ENCODE data around the gene PPM1H.

PPM1H gene

DNA sequence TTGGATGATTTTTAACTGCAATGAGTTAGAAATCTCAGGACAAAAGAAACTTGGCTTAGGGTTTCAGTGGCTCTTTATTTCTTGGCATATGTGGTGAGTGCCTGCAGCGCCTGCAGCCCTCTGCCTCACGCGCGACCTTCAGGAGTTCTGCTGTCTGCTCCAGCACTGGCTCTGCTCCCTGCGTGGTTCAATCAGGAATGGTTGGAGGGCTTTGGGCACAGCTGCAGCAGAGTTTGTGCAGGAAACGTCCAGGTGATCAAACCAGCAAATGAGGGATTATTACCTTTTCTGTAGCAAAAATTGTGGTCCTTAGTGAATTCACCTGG, 19.8 kb downstream of the PPM1H start:
- TF ChIP-seq RAD21 (IDR thresholded peaks at IDR 0.05; ENCODE audit: low read depth) (no peak), CREB1 (IDR thresholded peaks at IDR 0.05; ENCODE audit: low read depth) (no peak), TEAD4 (IDR thresholded peaks at IDR 0.05) (no peak), CEBPB (IDR thresholded peaks at IDR 0.05) (no peak)

- TF ChIP-seq NFIC (IDR thresholded peaks at IDR 0.05), result no peak
- TF ChIP-seq EGR1 (IDR thresholded peaks at IDR 0.05), result no peak
- no peak for TF ChIP-seq EP300 (IDR thresholded peaks at IDR 0.05; ENCODE audit: borderline replicate concordance)
- no peak for TF ChIP-seq MAX (IDR thresholded peaks at IDR 0.05)
- TF ChIP-seq, protein P1, sequence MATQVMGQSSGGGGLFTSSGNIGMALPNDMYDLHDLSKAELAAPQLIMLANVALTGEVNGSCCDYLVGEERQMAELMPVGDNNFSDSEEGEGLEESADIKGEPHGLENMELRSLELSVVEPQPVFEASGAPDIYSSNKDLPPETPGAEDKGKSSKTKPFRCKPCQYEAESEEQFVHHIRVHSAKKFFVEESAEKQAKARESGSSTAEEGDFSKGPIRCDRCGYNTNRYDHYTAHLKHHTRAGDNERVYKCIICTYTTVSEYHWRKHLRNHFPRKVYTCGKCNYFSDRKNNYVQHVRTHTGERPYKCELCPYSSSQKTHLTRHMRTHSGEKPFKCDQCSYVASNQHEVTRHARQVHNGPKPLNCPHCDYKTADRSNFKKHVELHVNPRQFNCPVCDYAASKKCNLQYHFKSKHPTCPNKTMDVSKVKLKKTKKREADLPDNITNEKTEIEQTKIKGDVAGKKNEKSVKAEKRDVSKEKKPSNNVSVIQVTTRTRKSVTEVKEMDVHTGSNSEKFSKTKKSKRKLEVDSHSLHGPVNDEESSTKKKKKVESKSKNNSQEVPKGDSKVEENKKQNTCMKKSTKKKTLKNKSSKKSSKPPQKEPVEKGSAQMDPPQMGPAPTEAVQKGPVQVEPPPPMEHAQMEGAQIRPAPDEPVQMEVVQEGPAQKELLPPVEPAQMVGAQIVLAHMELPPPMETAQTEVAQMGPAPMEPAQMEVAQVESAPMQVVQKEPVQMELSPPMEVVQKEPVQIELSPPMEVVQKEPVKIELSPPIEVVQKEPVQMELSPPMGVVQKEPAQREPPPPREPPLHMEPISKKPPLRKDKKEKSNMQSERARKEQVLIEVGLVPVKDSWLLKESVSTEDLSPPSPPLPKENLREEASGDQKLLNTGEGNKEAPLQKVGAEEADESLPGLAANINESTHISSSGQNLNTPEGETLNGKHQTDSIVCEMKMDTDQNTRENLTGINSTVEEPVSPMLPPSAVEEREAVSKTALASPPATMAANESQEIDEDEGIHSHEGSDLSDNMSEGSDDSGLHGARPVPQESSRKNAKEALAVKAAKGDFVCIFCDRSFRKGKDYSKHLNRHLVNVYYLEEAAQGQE (IDR thresholded peaks at IDR 0.05; ENCODE audit: low read depth), result no peak
- TF ChIP-seq FOXM1 (IDR thresholded peaks at IDR 0.05; ENCODE audit: borderline replicate concordance, low read depth), result no peak
- no peak for TF ChIP-seq YY1 (IDR thresholded peaks at IDR 0.05; ENCODE audit: low read depth)
- TF ChIP-seq, protein P2, sequence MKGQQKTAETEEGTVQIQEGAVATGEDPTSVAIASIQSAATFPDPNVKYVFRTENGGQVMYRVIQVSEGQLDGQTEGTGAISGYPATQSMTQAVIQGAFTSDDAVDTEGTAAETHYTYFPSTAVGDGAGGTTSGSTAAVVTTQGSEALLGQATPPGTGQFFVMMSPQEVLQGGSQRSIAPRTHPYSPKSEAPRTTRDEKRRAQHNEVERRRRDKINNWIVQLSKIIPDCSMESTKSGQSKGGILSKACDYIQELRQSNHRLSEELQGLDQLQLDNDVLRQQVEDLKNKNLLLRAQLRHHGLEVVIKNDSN (IDR thresholded peaks at IDR 0.05), result no peak
- TF ChIP-seq RAD21 (IDR thresholded peaks at IDR 0.05; ENCODE audit: low read depth), result no peak
- TF ChIP-seq CEBPB (IDR thresholded peaks at IDR 0.05), result no peak
Observed at GRCh38 chr12:62914443-62915203, 20.3 kb downstream of the PPM1H start.

- TF ChIP-seq FOXM1 (IDR thresholded peaks at IDR 0.05; ENCODE audit: borderline replicate concordance, low read depth), result no peak
- no peak for TF ChIP-seq MAX (IDR thresholded peaks at IDR 0.05)
- TF ChIP-seq NFIC (IDR thresholded peaks at IDR 0.05), result no peak
- TF ChIP-seq, protein P2 (IDR thresholded peaks at IDR 0.05), result no peak
- TF ChIP-seq CEBPB (IDR thresholded peaks at IDR 0.05), result no peak
- TF ChIP-seq YY1 (IDR thresholded peaks at IDR 0.05; ENCODE audit: low read depth), result no peak
Observed at GRCh38 chr12:62913380-62913779, 21.6 kb downstream of the PPM1H start.

- TF ChIP-seq RAD21 (IDR thresholded peaks at IDR 0.05; ENCODE audit: low read depth) (no peak), NFIC (IDR thresholded peaks at IDR 0.05) (no peak)
Observed at GRCh38 chr12:62912644-62913043, 22.3 kb downstream of the PPM1H start.

GRCh38 chr12:62911286-62911685, 23.7 kb downstream of the PPM1H start:
- no peak for TF ChIP-seq EP300 (IDR thresholded peaks at IDR 0.05; ENCODE audit: borderline replicate concordance)
- no peak for TF ChIP-seq CREB1 (IDR thresholded peaks at IDR 0.05; ENCODE audit: low read depth)
- TF ChIP-seq, protein P1 (IDR thresholded peaks at IDR 0.05; ENCODE audit: low read depth), result no peak
- no peak for TF ChIP-seq EGR1 (IDR thresholded peaks at IDR 0.05)
- TF ChIP-seq MAX (IDR thresholded peaks at IDR 0.05), result no peak
- TF ChIP-seq TCF12 (IDR thresholded peaks at IDR 0.05; ENCODE audit: low read depth), result no peak
- TF ChIP-seq FOXM1 (IDR thresholded peaks at IDR 0.05; ENCODE audit: borderline replicate concordance, low read depth), result no peak
- no peak for TF ChIP-seq TEAD4 (IDR thresholded peaks at IDR 0.05)
- TF ChIP-seq RAD21 (IDR thresholded peaks at IDR 0.05; ENCODE audit: low read depth), result no peak
- TF ChIP-seq ZBTB7A (IDR thresholded peaks at IDR 0.05; ENCODE audit: low read depth), result no peak
- TF ChIP-seq NFIC (IDR thresholded peaks at IDR 0.05), result no peak

DNA sequence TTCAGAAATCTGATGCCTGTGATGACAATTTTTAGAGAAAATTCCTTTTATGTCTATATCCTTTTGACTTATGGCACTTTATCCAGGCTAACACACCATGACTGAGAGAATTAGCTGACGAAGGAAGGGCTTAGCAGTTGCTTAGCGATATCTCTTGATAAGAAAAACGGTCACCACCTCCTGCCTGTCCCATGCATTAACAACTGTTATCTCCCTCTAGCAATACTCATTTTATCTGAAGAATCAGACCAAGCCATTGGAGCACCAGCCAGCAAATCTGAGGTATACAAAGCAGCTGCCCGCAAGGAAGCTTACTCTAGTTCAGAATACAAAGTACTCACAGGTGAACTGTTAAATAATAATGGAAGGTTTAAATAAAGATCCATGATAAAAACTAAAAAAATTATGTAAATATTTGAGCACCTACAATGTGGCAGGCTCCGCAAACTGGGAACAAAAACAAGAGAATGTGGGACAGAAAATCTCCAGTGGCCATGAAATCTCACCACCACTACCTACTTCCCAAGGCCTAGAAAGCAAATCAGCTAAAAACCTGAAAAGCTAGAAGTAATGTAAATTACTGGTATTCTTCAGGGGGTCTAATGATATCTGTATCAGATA, 24.3 kb downstream of the PPM1H start:
- no peak for TF ChIP-seq CREB1 (IDR thresholded peaks at IDR 0.05; ENCODE audit: low read depth)
- TF ChIP-seq MAX (IDR thresholded peaks at IDR 0.05), result no peak
- TF ChIP-seq, protein P2 (IDR thresholded peaks at IDR 0.05), result no peak
- TF ChIP-seq TEAD4 (IDR thresholded peaks at IDR 0.05), result no peak
- TF ChIP-seq TAF1 (IDR thresholded peaks at IDR 0.05; ENCODE audit: low read depth), result no peak
- TF ChIP-seq CEBPB (IDR thresholded peaks at IDR 0.05), result no peak
- no peak for TF ChIP-seq ZBTB7A (IDR thresholded peaks at IDR 0.05; ENCODE audit: low read depth)
- no peak for TF ChIP-seq TCF12 (IDR thresholded peaks at IDR 0.05; ENCODE audit: low read depth)
- TF ChIP-seq, protein P1 (IDR thresholded peaks at IDR 0.05; ENCODE audit: low read depth), result no peak
- no peak for TF ChIP-seq RAD21 (IDR thresholded peaks at IDR 0.05; ENCODE audit: low read depth)
- TF ChIP-seq EGR1 (IDR thresholded peaks at IDR 0.05), result no peak
- TF ChIP-seq FOXM1 (IDR thresholded peaks at IDR 0.05; ENCODE audit: borderline replicate concordance, low read depth), result no peak
- no peak for TF ChIP-seq EP300 (IDR thresholded peaks at IDR 0.05; ENCODE audit: borderline replicate concordance)
- no peak for TF ChIP-seq YY1 (IDR thresholded peaks at IDR 0.05; ENCODE audit: low read depth)

All from Ishikawa (cell line).